ENCODE data around the gene SCAPER. TPM values are rescaled to one million over a fixed set of nuclear protein-coding genes. Genes with fewer than 3 reads are reported as not detected.

SCAPER gene
- total and polyA plus RNA-seq, 2 donors (not counting 1 experiment from before 2014, with no cell fraction given): 8.3 to 61.6 TPM

- POLR2A ChIA-PET: interaction anchor here (1.3 kb wide), 1 partner anchor 26 kb away, joined by 4 read pairs; the partner anchor contains the start of gene RCN2
- ATAC-seq (ENCODE audit: low read depth) (no peak), DNase-seq (no peak)
- no peaks in the 10 kb centered on the region for H3K27me3 Mint-ChIP-seq
- CTCF ChIA-PET: interaction anchor here (0.6 to 1.8 kb wide), 4 partner anchors 83 to 637 kb away, joined by 3 to 7 read pairs (median 4); no protein-coding TSS in a partner anchor
- Histone ChIP-seq H3K9me3 (ENCODE audit: control extremely low read depth in 1 of 3, control insufficient read depth in 2 of 3, insufficient read depth in 1 of 3, low read length in 2 of 3) (no peaks in the 10 kb centered on the region), H3K36me3 (replicated peaks in 1 of 2; ENCODE audit: control extremely low read depth in 1 of 2, control insufficient read depth in 1 of 2, extremely low read depth in 1 of 2, insufficient read depth in 2 of 2, low read length in 1 of 2) (no peaks in the 10 kb centered on the region), H3K4me2 (replicated peaks; ENCODE audit: low read depth, low read length, poor library complexity, severe bottlenecking) (peak overlapping the region; percentile 93), H2AFZ (ENCODE audit: insufficient read depth, low read depth, low read length, poor library complexity, severe bottlenecking) (peak overlapping the region; percentile 91), H3K9ac (ENCODE audit: low read length) (peak overlapping the region; percentile 89), H3K4me3 (ENCODE audit: control extremely low read depth in 1 of 5, extremely low read depth in 1 of 5, insufficient read depth in 1 of 5, low read depth in 2 of 5, low read length in 4 of 5) (peak overlapping the region; percentile 76 to 93 (median 80)), H3K27ac (ENCODE audit: low read length in 2 of 2) (peak overlapping the region; percentile 82 to 92), H3K79me2 (ENCODE audit: control insufficient read depth, insufficient read depth, low read length) (peaks cover 28% of the 10 kb centered on the region), H3K4me1 (ENCODE audit: control insufficient read depth in 2 of 2, insufficient read depth in 2 of 2, low read length in 2 of 2) (peaks cover 32 to 36% of the 10 kb centered on the region in 2 donors), H4K20me1 (ENCODE audit: control insufficient read depth, insufficient read depth, low read length, poor library complexity, severe bottlenecking) (no peaks in the 10 kb centered on the region), H3K27me3 (replicated peaks in 1 of 4; ENCODE audit: control extremely low read depth in 1 of 4, control insufficient read depth in 3 of 4, insufficient read depth in 4 of 4, low read length in 3 of 4) (no peaks in the 10 kb centered on the region)
- H3K27ac Mint-ChIP-seq: peak overlapping the region; percentile 89
- H3K4me1 Mint-ChIP-seq: peaks cover 52% of the 10 kb centered on the region
- H3K4me3 Mint-ChIP-seq: peak overlapping the region; percentile 91
- 36% methylated on average over 4 of the region's 9 CpGs for WGBS (ENCODE audit: insufficient coverage)
- TF ChIP-seq CTCF (IDR thresholded peaks at IDR 0.05) (no peak), EZH2 (IDR thresholded peaks at IDR 0.05; ENCODE audit: borderline replicate concordance, insufficient read depth, low read depth, low read length, poor library complexity, severe bottlenecking) (no peak)
- intact Hi-C loops (cut with micrococcal nuclease): loop anchor here (1.0 to 10.0 kb wide), 3 partner anchors 25 to 514 kb away; partner anchors contain the start of genes HMG20A, PEAK1, PSTPIP1 and RCN2
- peaks cover 2% of the 10 kb centered on the region for H3K9me3 Mint-ChIP-seq (ENCODE audit: insufficient read depth)
Observed at GRCh38 chr15:76905855-76906254, 715 bp upstream of the SCAPER start.

GRCh38 chr15:76904461-76905012 is 603 bp downstream of the SCAPER start:
- Histone ChIP-seq H3K36me3 (replicated peaks in 1 of 2; ENCODE audit: control extremely low read depth in 1 of 2, control insufficient read depth in 1 of 2, extremely low read depth in 1 of 2, insufficient read depth in 2 of 2, low read length in 1 of 2) (no peaks in the 10 kb centered on the region), H3K4me1 (ENCODE audit: control insufficient read depth in 2 of 2, insufficient read depth in 2 of 2, low read length in 2 of 2) (peaks cover 28 to 36% of the 10 kb centered on the region in 2 donors), H4K20me1 (ENCODE audit: control insufficient read depth, insufficient read depth, low read length, poor library complexity, severe bottlenecking) (no peaks in the 10 kb centered on the region), H3K9ac (ENCODE audit: low read length) (peak overlapping the region; percentile 89), H3K4me3 (ENCODE audit: control extremely low read depth in 1 of 5, extremely low read depth in 1 of 5, insufficient read depth in 1 of 5, low read depth in 2 of 5, low read length in 4 of 5) (peak overlapping the region; percentile 65 to 93 (median 80)), H3K79me2 (ENCODE audit: control insufficient read depth, insufficient read depth, low read length) (peaks cover 28% of the 10 kb centered on the region), H3K27me3 (replicated peaks in 1 of 4; ENCODE audit: control extremely low read depth in 1 of 4, control insufficient read depth in 3 of 4, insufficient read depth in 4 of 4, low read length in 3 of 4) (no peaks in the 10 kb centered on the region), H3K27ac (ENCODE audit: low read length in 2 of 2) (peak overlapping the region; percentile 82 to 92), H3K9me3 (ENCODE audit: control extremely low read depth in 1 of 3, control insufficient read depth in 2 of 3, insufficient read depth in 1 of 3, low read length in 2 of 3) (no peaks in the 10 kb centered on the region), H3K4me2 (replicated peaks; ENCODE audit: low read depth, low read length, poor library complexity, severe bottlenecking) (peak overlapping the region; percentile 93), H2AFZ (ENCODE audit: insufficient read depth, low read depth, low read length, poor library complexity, severe bottlenecking) (peak overlapping the region; percentile 91)
- DNase-seq (no peak), ATAC-seq (ENCODE audit: low read depth) (no peak)
- H3K27ac Mint-ChIP-seq: peak overlapping the region; percentile 89
- ChIA-PET CTCF (interaction anchor here (0.6 to 4.4 kb wide), 9 partner anchors 12 to 639 kb away, joined by 3 to 33 read pairs (median 4); partner anchors contain the start of gene RCN2), POLR2A (interaction anchor here (0.9 kb wide), 1 partner anchor 90 kb away, joined by 3 read pairs; the partner anchor contains the start of gene PSTPIP1)
- peak overlapping the region; percentile 91 for H3K4me3 Mint-ChIP-seq
- TF ChIP-seq CTCF (IDR thresholded peaks at IDR 0.05) (no peak), EZH2 (IDR thresholded peaks at IDR 0.05; ENCODE audit: borderline replicate concordance, insufficient read depth, low read depth, low read length, poor library complexity, severe bottlenecking) (no peak)
- 5% methylated on average over 29 of the region's 29 CpGs for WGBS (ENCODE audit: insufficient coverage)
- H3K9me3 Mint-ChIP-seq (ENCODE audit: insufficient read depth): peaks cover 2% of the 10 kb centered on the region
- H3K27me3 Mint-ChIP-seq: no peaks in the 10 kb centered on the region
- peaks cover 48% of the 10 kb centered on the region for H3K4me1 Mint-ChIP-seq
- intact Hi-C loops (cut with micrococcal nuclease): loop anchor here (1.0 to 10.0 kb wide), 3 partner anchors 27 to 516 kb away; partner anchors contain the start of genes HMG20A, PEAK1, PSTPIP1 and RCN2
